KBM-7 (cell line): ENCODE results near the gene SCTR.
A peak's percentile ranks its signal among the peaks of the same experiment; 100 is the strongest.

ENCODE experiments used
- DNase-seq: peaks from one replicate; pipeline ENCODE4 v3.0.0-alpha.2; 2015
- in situ Hi-C: fragments of 300-500 bp; cut with MboI; formaldehyde crosslinking; loops from 2 replicates; pipeline ENCODE4 v1.14.3; 2020; ENCODE audit warnings: low sequenced_read_pairs, low pct_unique_long_range_greater_than_20kb, mixed read lengths

The SCTR gene

GRCh38 chr2:119462574-119462973 lies 61.7 kb downstream of the SCTR start:
- in situ Hi-C loops, result loop anchor here (25.0 kb wide), 1 partner anchor 575 kb away; no protein-coding TSS in a partner anchor

GRCh38 chr2:119461811-119462210 lies 62.5 kb downstream of the SCTR start:
- in situ Hi-C loops, result loop anchor here (25.0 kb wide), 1 partner anchor 575 kb away; no protein-coding TSS in a partner anchor
- DNase-seq, result no peak

More at GRCh38 chr2:119462574-119462973, 61.7 kb downstream of the SCTR start:
- DNase-seq, result no peak

- in situ Hi-C loops, result loop anchor here (25.0 kb wide), 1 partner anchor 573 kb away; no protein-coding TSS in a partner anchor
- DNase-seq, result no peak
Measured at GRCh38 chr2:119460076-119460475, 64.2 kb downstream of the SCTR start.

- peak; percentile 66 for DNase-seq
- in situ Hi-C loops, result loop anchor here (25.0 kb wide), 1 partner anchor 568 kb away; no protein-coding TSS in a partner anchor
Measured at GRCh38 chr2:119455066-119455718, 69.1 kb downstream of the SCTR start.

- in situ Hi-C loops, result loop anchor here (25.0 kb wide), 1 partner anchor 567 kb away; no protein-coding TSS in a partner anchor
Measured at GRCh38 chr2:119453972-119454593, 70.2 kb downstream of the SCTR start.

GRCh38 chr2:119451336-119452050 lies 72.8 kb downstream of the SCTR start:
- in situ Hi-C loops, result loop anchor here (25.0 kb wide), 1 partner anchor 564 kb away; no protein-coding TSS in a partner anchor
- DNase-seq, result no peak

More at GRCh38 chr2:119453972-119454593, 70.2 kb downstream of the SCTR start:
- no peak for DNase-seq

GRCh38 chr2:119449521-119449920 lies 74.8 kb downstream of the SCTR start:
- no peak for DNase-seq

GRCh38 chr2:119448427-119449141 lies 75.7 kb downstream of the SCTR start:
- DNase-seq, result no peak
- in situ Hi-C loops, result no loop called here

More at GRCh38 chr2:119449521-119449920, 74.8 kb downstream of the SCTR start:
- in situ Hi-C loops, result no loop called here

- DNase-seq, result no peak
- in situ Hi-C loops, result no loop called here
Measured at GRCh38 chr2:119446037-119446436, 78.2 kb downstream of the SCTR start.

- no peak for DNase-seq
- in situ Hi-C loops, result no loop called here
Measured at GRCh38 chr2:119442850-119443249, 81.4 kb downstream of the SCTR start.

- in situ Hi-C loops, result no loop called here
- DNase-seq, result no peak
Measured at GRCh38 chr2:119442226-119442619, 82.1 kb downstream of the SCTR start.

GRCh38 chr2:119441376-119442225 lies 82.7 kb downstream of the SCTR start:
- in situ Hi-C loops, result no loop called here
- no peak for DNase-seq

- in situ Hi-C loops, result no loop called here
- no peak for DNase-seq
Measured at GRCh38 chr2:119440873-119441272, 83.4 kb downstream of the SCTR start.

GRCh38 chr2:119440501-119440870 lies 83.8 kb downstream of the SCTR start:
- in situ Hi-C loops, result no loop called here

GRCh38 chr2:119439574-119440500 lies 84.4 kb downstream of the SCTR start:
- DNase-seq, result no peak
- in situ Hi-C loops, result no loop called here

More at GRCh38 chr2:119440501-119440870, 83.8 kb downstream of the SCTR start:
- DNase-seq, result no peak

- in situ Hi-C loops, result no loop called here
- no peak for DNase-seq
Measured at GRCh38 chr2:119438726-119439284, 85.5 kb downstream of the SCTR start.

- no peak for DNase-seq
- in situ Hi-C loops, result no loop called here
Measured at GRCh38 chr2:119438128-119438656, 86.1 kb downstream of the SCTR start.
